ENCODE data around the gene DIABLO.

- no peak for TF ChIP-seq CTCF (IDR thresholded peaks at IDR 0.05 in 2 of 3, conservative IDR thresholded peaks at IDR 0.05 in 1 of 3; ENCODE audit: borderline replicate concordance in 1 of 3, insufficient read depth in 1 of 3, low read depth in 2 of 3, low read length in 2 of 3)
- TF ChIP-seq EGR1 (IDR thresholded peaks at IDR 0.05; ENCODE audit: low read depth) = no peak
- TF ChIP-seq SIN3A (IDR thresholded peaks at IDR 0.05; ENCODE audit: low read depth) = no peak
Observed at GRCh38 chr12:122207391-122207790, 18.5 kb downstream of the DIABLO start.

All from HCT116 (cell line).